Right lobe of liver (tissue), 4 donors: ENCODE measurements around the gene GJD2.

Experiments used
- CTCF ChIP-seq, 4 donors: fragments of 200-600 bp in 3 of 4; fragments of 450-650 bp in 1 of 4; IDR thresholded peaks; one replicate each; pipeline versions ENCODE4 v1.5.1 to v1.8.0; 2016 to 2022; ENCODE audit warnings: antibody characterized with exemption in 4 of 4, mild to moderate bottlenecking in 2 of 4
- POLR2A ChIP-seq: fragments of 450-650 bp; IDR thresholded peaks from one replicate; pipeline ENCODE4 v1.6.1; 2017; ENCODE audit warnings: antibody characterized with exemption, mild to moderate bottlenecking
- donor health status: DM: no; HTN: no; CAD: no.
- donor health status: DM: no; HTN: no; CAD: no.
- donor health status: DM: no; HTN: yes; CAD: no.

GRCh38 chr15:34769711-34770110 is 14.9 kb upstream of the GJD2 start:
- TF ChIP-seq CTCF (IDR thresholded peaks at IDR 0.05) (no peak), POLR2A (no peak)
